LNCaP clone FGC (cell line): ENCODE data around the gene AADAC.
"Not testable (repeated sequence)": the region's sequence is repeated elsewhere in the genome, so short reads cannot be mapped to it uniquely, and the experiment has no call there.

ENCODE experiments used
- DNase-seq: peaks from one replicate; pipeline ENCODE4 v3.0.0-alpha.2; 2011; ENCODE audit warnings: low read depth
- H3K4me3 ChIP-seq: 2 replicates; pipeline ENCODE4 v1.5.1; 2011; ENCODE audit warnings: mild to moderate bottlenecking, low read depth, low read length, control low read depth
- CTCF ChIP-seq: IDR thresholded peaks from 2 replicates; pipeline ENCODE4 v1.5.1; 2012; ENCODE audit warnings: mild to moderate bottlenecking; ENCODE audit not compliant: control insufficient read depth, insufficient read depth; ENCODE audit errors: extremely low read depth

AADAC gene

GRCh38 chr3:151873398-151873797 is 59.5 kb downstream of the AADAC start, which contains the start of gene SUCNR1:
Gene SUCNR1, plus strand, starts transcription at chr3:151873643. Its CDS starts 6,250 bp downstream, at chr3:151879893.
- no peak for TF ChIP-seq CTCF
- DNase-seq = no peak
- H3K4me3 ChIP-seq = no peak within 1 kb of the TSS

- H3K4me3 ChIP-seq, DNase-seq: not testable (repeated sequence)
Observed at GRCh38 chr3:151874079-151874478, 60.2 kb downstream of the AADAC start.

GRCh38 chr3:151875759-151876158 is 61.8 kb downstream of the AADAC start:
- TF ChIP-seq CTCF = no peak
- no peak for DNase-seq
- H3K4me3 ChIP-seq = no peak overlapping the region

- TF ChIP-seq CTCF = no peak
- no peak overlapping the region for H3K4me3 ChIP-seq
Observed at GRCh38 chr3:151877269-151877668, 63.4 kb downstream of the AADAC start.

More at GRCh38 chr3:151877269-151877668, 63.4 kb downstream of the AADAC start:
- no peak for DNase-seq
